ENCODE results near the gene SWI5. TPM values are rescaled to one million over a fixed set of nuclear protein-coding genes. Genes with fewer than 3 reads are reported as not detected.

Gene SWI5
- total and polyA plus RNA-seq, 2 experiments from 2014 or later, result 26.6 to 42.5 TPM

DNA sequence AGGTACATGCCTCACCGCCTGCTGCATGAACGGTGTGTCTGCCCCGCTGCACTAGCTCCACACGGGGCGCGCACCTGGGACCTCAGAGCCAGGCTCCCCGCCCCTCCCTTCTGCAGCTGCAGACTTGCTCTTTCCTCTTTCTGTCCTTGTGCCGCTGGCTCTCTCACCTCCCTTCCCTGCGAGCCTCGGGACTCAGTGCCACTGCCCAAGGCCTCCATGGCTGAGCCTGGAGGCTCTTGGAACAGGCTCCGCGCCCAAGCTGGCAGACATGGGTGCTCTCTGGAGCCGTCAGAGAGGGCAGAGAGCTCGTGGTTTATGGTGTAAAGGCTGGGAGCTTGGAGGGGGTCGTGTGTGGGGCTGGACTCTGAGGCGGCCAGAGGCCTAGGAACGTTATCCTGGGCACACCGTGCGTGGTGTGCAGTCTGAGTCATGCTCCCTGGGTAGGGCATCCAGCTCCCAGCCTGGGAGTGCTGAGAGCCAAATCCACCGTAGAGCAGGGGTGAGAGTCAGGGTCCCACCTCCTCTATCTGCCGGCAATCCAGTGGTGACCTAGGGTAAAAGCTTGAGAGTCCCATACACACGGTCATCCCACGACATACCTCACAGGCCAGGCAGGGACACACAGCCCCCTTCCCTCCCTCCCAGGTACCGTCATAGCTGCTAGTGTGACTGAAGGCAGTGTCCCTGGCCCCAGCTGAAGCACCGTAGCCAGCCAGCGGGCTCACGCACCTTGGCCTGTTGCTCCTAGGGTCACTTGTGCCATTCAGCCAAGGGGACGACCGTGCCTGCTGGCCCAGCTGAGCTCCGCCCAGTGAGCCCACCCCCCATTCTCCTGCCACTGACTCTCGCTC lies 22.7 kb upstream of the SWI5 start:
- Histone ChIP-seq H3F3A (replicated peaks; ENCODE audit: low read depth) (peaks cover 15% of the 10 kb centered on the region; the same call in 1 of the 2 replicates), H3K36me3 (ENCODE audit: insufficient read depth) (peaks cover 4% of the 10 kb centered on the region; the same call in 1 of the 2 replicates), H3K27ac (ENCODE audit: low read depth) (no peak overlapping the region), H3K4me2 (no peak overlapping the region), H3K4me3 (no peak overlapping the region), H2AFZ (no peak overlapping the region), H3K9me2 (ENCODE audit: insufficient read depth) (no peaks in the 10 kb centered on the region), H3K79me2 (replicated peaks; ENCODE audit: insufficient read depth) (0 out of 2 replicates have a peak, but pooled peaks cover 6% of the 10 kb centered on the region), H3K4me1 (ENCODE audit: insufficient read depth) (peaks cover 14% of the 10 kb centered on the region), H4K20me1 (replicated peaks; ENCODE audit: insufficient read depth) (peaks cover 6% of the 10 kb centered on the region), H3K27me3 (ENCODE audit: insufficient read depth) (no peaks in the 10 kb centered on the region)
- TF ChIP-seq ZNF331 (CRISPR knock-in tag; IDR thresholded peaks at IDR 0.05; ENCODE audit: low read depth), result no peak
- TF ChIP-seq EZH2 (IDR thresholded peaks at IDR 0.05; ENCODE audit: low read depth, unreplicated experiment), result no peak
- no peak for TF ChIP-seq EZH2phosphoT487 (IDR thresholded peaks at IDR 0.05; ENCODE audit: unreplicated experiment)
- no peak for TF ChIP-seq ZNF114 (CRISPR knock-in tag; IDR thresholded peaks at IDR 0.05)
- no peak for TF ChIP-seq JUNB (IDR thresholded peaks at IDR 0.05; ENCODE audit: unreplicated experiment)
- TF ChIP-seq STAT1 (IDR thresholded peaks at IDR 0.05; ENCODE audit: unreplicated experiment), result no peak
- TF ChIP-seq NANOG (IDR thresholded peaks at IDR 0.05; ENCODE audit: borderline replicate concordance), result no peak
- TF ChIP-seq POLR2AphosphoS5 (IDR thresholded peaks at IDR 0.05; ENCODE audit: low read depth), result no peak
- TF ChIP-seq, protein P1, sequence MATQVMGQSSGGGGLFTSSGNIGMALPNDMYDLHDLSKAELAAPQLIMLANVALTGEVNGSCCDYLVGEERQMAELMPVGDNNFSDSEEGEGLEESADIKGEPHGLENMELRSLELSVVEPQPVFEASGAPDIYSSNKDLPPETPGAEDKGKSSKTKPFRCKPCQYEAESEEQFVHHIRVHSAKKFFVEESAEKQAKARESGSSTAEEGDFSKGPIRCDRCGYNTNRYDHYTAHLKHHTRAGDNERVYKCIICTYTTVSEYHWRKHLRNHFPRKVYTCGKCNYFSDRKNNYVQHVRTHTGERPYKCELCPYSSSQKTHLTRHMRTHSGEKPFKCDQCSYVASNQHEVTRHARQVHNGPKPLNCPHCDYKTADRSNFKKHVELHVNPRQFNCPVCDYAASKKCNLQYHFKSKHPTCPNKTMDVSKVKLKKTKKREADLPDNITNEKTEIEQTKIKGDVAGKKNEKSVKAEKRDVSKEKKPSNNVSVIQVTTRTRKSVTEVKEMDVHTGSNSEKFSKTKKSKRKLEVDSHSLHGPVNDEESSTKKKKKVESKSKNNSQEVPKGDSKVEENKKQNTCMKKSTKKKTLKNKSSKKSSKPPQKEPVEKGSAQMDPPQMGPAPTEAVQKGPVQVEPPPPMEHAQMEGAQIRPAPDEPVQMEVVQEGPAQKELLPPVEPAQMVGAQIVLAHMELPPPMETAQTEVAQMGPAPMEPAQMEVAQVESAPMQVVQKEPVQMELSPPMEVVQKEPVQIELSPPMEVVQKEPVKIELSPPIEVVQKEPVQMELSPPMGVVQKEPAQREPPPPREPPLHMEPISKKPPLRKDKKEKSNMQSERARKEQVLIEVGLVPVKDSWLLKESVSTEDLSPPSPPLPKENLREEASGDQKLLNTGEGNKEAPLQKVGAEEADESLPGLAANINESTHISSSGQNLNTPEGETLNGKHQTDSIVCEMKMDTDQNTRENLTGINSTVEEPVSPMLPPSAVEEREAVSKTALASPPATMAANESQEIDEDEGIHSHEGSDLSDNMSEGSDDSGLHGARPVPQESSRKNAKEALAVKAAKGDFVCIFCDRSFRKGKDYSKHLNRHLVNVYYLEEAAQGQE (IDR thresholded peaks at IDR 0.05; ENCODE audit: unreplicated experiment), result no peak
- Mint-ChIP-seq H3K36me3 (ENCODE audit: low read depth) (peaks cover 15% of the 10 kb centered on the region), H3K9me3 (no peaks in the 10 kb centered on the region; the same call in 2 of the 3 replicates), H3K27me3 (ENCODE audit: insufficient read depth, low read depth, poor library complexity) (peaks cover 19% of the 10 kb centered on the region), H3K4me3 (no peak overlapping the region; the same call in 2 of the 3 replicates), H3K4me1 (peaks cover 35% of the 10 kb centered on the region), H3K27ac (peak overlapping the region; percentile 48)
- peak; percentile 32 for DNase-seq (ENCODE audit: low spot score)
- ATAC-seq, result no peak

DNA sequence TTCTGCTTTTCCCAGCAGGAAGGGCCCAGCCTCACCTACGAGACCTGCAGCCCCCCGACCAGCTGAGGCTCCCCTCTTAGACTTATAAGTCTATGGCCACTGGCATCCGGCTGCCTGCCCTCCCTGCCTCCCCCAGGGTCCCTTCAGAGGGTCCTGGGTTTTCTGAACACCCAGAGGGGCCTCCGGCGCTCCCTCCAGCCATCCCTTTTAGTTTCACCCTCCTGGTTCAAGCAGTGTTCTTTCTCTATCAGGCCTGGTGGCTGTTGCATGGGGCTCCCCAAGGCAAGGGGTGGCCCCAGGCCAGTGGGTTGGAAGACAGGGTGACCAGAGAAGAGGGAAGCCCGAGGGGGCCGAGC lies 22.1 kb upstream of the SWI5 start:
- H3K36me3 ChIP-seq (ENCODE audit: insufficient read depth), result peaks cover 4% of the 10 kb centered on the region; the same call in 1 of the 2 replicates
- Mint-ChIP-seq H3K36me3 (ENCODE audit: low read depth) (peaks cover 16% of the 10 kb centered on the region), H3K4me1 (peaks cover 37% of the 10 kb centered on the region), H3K4me3 (no peak overlapping the region), H3K27ac (no peak overlapping the region), H3K9me3 (no peaks in the 10 kb centered on the region; the same call in 2 of the 3 replicates), H3K27me3 (ENCODE audit: insufficient read depth, low read depth, poor library complexity) (peaks cover 21% of the 10 kb centered on the region)
- no peak overlapping the region for H3K27ac ChIP-seq (ENCODE audit: low read depth)
- H3K79me2 ChIP-seq (replicated peaks; ENCODE audit: insufficient read depth), result 0 out of 2 replicates have a peak, but pooled peaks cover 6% of the 10 kb centered on the region
- peaks cover 6% of the 10 kb centered on the region for H4K20me1 ChIP-seq (replicated peaks; ENCODE audit: insufficient read depth)
- H3K4me1 ChIP-seq (ENCODE audit: insufficient read depth), result peaks cover 14% of the 10 kb centered on the region
- no peaks in the 10 kb centered on the region for H3K27me3 ChIP-seq (ENCODE audit: insufficient read depth)
- no peak overlapping the region for H3K4me3 ChIP-seq
- no peaks in the 10 kb centered on the region for H3K9me2 ChIP-seq (ENCODE audit: insufficient read depth)
- peaks cover 15% of the 10 kb centered on the region; the same call in 1 of the 2 replicates for H3F3A ChIP-seq (replicated peaks; ENCODE audit: low read depth)
- no peak overlapping the region for H2AFZ ChIP-seq
- TF ChIP-seq, protein P1 (IDR thresholded peaks at IDR 0.05; ENCODE audit: unreplicated experiment), result no peak
- no peak overlapping the region for H3K4me2 ChIP-seq
- no peak for ATAC-seq
- DNase-seq (ENCODE audit: low spot score), result no peak
